ENCODE data around the gene ST7.

Gene ST7

GRCh38 chr7:117186218-117187010 lies 233.1 kb downstream of the ST7 start:
- no peak for DNase-seq (ENCODE audit: low read depth, low spot score)
- WGBS (ENCODE audit: insufficient coverage, insufficient read length), result no CpG with 5 or more reads among the region's 7 CpGs
- Histone ChIP-seq H3K27ac (ENCODE audit: low read length) (no peak overlapping the region), H3K27me3 (ENCODE audit: control insufficient read depth, insufficient read depth, low read length) (no peaks in the 10 kb centered on the region), H3K9me3 (ENCODE audit: control insufficient read depth, insufficient read depth, low read length) (no peaks in the 10 kb centered on the region), H3K4me3 (ENCODE audit: low read length) (no peak overlapping the region), H3K4me1 (ENCODE audit: control insufficient read depth, insufficient read depth, low read length) (no peaks in the 10 kb centered on the region), H3K36me3 (ENCODE audit: control insufficient read depth, insufficient read depth, low read length) (no peaks in the 10 kb centered on the region)

GRCh38 chr7:117188376-117188775 lies 235.1 kb downstream of the ST7 start:
- no peaks in the 10 kb centered on the region for H3K27me3 ChIP-seq (ENCODE audit: control insufficient read depth, insufficient read depth, low read length)
- H3K4me1 ChIP-seq (ENCODE audit: control insufficient read depth, insufficient read depth, low read length), result no peaks in the 10 kb centered on the region

GRCh38 chr7:117188949-117189592 lies 235.8 kb downstream of the ST7 start:
- no peak for DNase-seq (ENCODE audit: low read depth, low spot score)
- H3K27me3 ChIP-seq (ENCODE audit: control insufficient read depth, insufficient read depth, low read length), result no peaks in the 10 kb centered on the region
- no peak overlapping the region for H3K27ac ChIP-seq (ENCODE audit: low read length)
- no peaks in the 10 kb centered on the region for H3K36me3 ChIP-seq (ENCODE audit: control insufficient read depth, insufficient read depth, low read length)
- no peaks in the 10 kb centered on the region for H3K9me3 ChIP-seq (ENCODE audit: control insufficient read depth, insufficient read depth, low read length)
- H3K4me3 ChIP-seq (ENCODE audit: low read length), result no peak overlapping the region
- H3K4me1 ChIP-seq (ENCODE audit: control insufficient read depth, insufficient read depth, low read length), result no peaks in the 10 kb centered on the region
- no CpG with 5 or more reads among the region's 5 CpGs for WGBS (ENCODE audit: insufficient coverage, insufficient read length)

More at GRCh38 chr7:117188376-117188775, 235.1 kb downstream of the ST7 start:
- H3K4me3 ChIP-seq (ENCODE audit: low read length), result no peak overlapping the region
- no peaks in the 10 kb centered on the region for H3K9me3 ChIP-seq (ENCODE audit: control insufficient read depth, insufficient read depth, low read length)
- H3K27ac ChIP-seq (ENCODE audit: low read length), result no peak overlapping the region
- DNase-seq (ENCODE audit: low read depth, low spot score), result no peak
- no peaks in the 10 kb centered on the region for H3K36me3 ChIP-seq (ENCODE audit: control insufficient read depth, insufficient read depth, low read length)

GRCh38 chr7:117190104-117190503 lies 236.8 kb downstream of the ST7 start:
- WGBS (ENCODE audit: insufficient coverage, insufficient read length), result no CpG with 5 or more reads among the region's 8 CpGs
- Histone ChIP-seq H3K27ac (ENCODE audit: low read length) (no peak overlapping the region), H3K27me3 (ENCODE audit: control insufficient read depth, insufficient read depth, low read length) (no peaks in the 10 kb centered on the region), H3K4me1 (ENCODE audit: control insufficient read depth, insufficient read depth, low read length) (no peaks in the 10 kb centered on the region), H3K36me3 (ENCODE audit: control insufficient read depth, insufficient read depth, low read length) (no peaks in the 10 kb centered on the region), H3K9me3 (ENCODE audit: control insufficient read depth, insufficient read depth, low read length) (no peaks in the 10 kb centered on the region), H3K4me3 (ENCODE audit: low read length) (no peak overlapping the region)
- no peak for DNase-seq (ENCODE audit: low read depth, low spot score)

- Histone ChIP-seq H3K4me3 (ENCODE audit: low read length) (no peak overlapping the region), H3K27ac (ENCODE audit: low read length) (no peak overlapping the region), H3K36me3 (ENCODE audit: control insufficient read depth, insufficient read depth, low read length) (no peaks in the 10 kb centered on the region), H3K9me3 (ENCODE audit: control insufficient read depth, insufficient read depth, low read length) (no peaks in the 10 kb centered on the region), H3K27me3 (ENCODE audit: control insufficient read depth, insufficient read depth, low read length) (no peaks in the 10 kb centered on the region), H3K4me1 (ENCODE audit: control insufficient read depth, insufficient read depth, low read length) (no peaks in the 10 kb centered on the region)
- WGBS (ENCODE audit: insufficient coverage, insufficient read length), result no CpG with 5 or more reads among the region's 9 CpGs
- DNase-seq (ENCODE audit: low read depth, low spot score), result no peak
Measured at GRCh38 chr7:117190746-117191435, 237.6 kb downstream of the ST7 start.

GRCh38 chr7:117192108-117192507 lies 238.8 kb downstream of the ST7 start:
- H3K4me3 ChIP-seq (ENCODE audit: low read length), result no peak overlapping the region
- no peaks in the 10 kb centered on the region for H3K36me3 ChIP-seq (ENCODE audit: control insufficient read depth, insufficient read depth, low read length)
- H3K27ac ChIP-seq (ENCODE audit: low read length), result no peak overlapping the region
- H3K9me3 ChIP-seq (ENCODE audit: control insufficient read depth, insufficient read depth, low read length), result no peaks in the 10 kb centered on the region
- no peaks in the 10 kb centered on the region for H3K4me1 ChIP-seq (ENCODE audit: control insufficient read depth, insufficient read depth, low read length)
- WGBS (ENCODE audit: insufficient coverage, insufficient read length), result no CpG with 5 or more reads among the region's 1 CpG
- no peaks in the 10 kb centered on the region for H3K27me3 ChIP-seq (ENCODE audit: control insufficient read depth, insufficient read depth, low read length)
- DNase-seq (ENCODE audit: low read depth, low spot score), result no peak

GRCh38 chr7:117193564-117193963 lies 240.3 kb downstream of the ST7 start:
- WGBS (ENCODE audit: insufficient coverage, insufficient read length), result no CpG with 5 or more reads among the region's 2 CpGs
- H3K27ac ChIP-seq (ENCODE audit: low read length), result no peak overlapping the region
- no peaks in the 10 kb centered on the region for H3K27me3 ChIP-seq (ENCODE audit: control insufficient read depth, insufficient read depth, low read length)
- no peak overlapping the region for H3K4me3 ChIP-seq (ENCODE audit: low read length)
- no peak for DNase-seq (ENCODE audit: low read depth, low spot score)
- H3K9me3 ChIP-seq (ENCODE audit: control insufficient read depth, insufficient read depth, low read length), result no peaks in the 10 kb centered on the region
- H3K36me3 ChIP-seq (ENCODE audit: control insufficient read depth, insufficient read depth, low read length), result no peaks in the 10 kb centered on the region
- H3K4me1 ChIP-seq (ENCODE audit: control insufficient read depth, insufficient read depth, low read length), result no peaks in the 10 kb centered on the region

GRCh38 chr7:117194445-117194844 lies 241.1 kb downstream of the ST7 start:
- H3K4me3 ChIP-seq (ENCODE audit: low read length), result no peak overlapping the region
- no peaks in the 10 kb centered on the region for H3K36me3 ChIP-seq (ENCODE audit: control insufficient read depth, insufficient read depth, low read length)
- H3K9me3 ChIP-seq (ENCODE audit: control insufficient read depth, insufficient read depth, low read length), result no peaks in the 10 kb centered on the region
- no peak for DNase-seq (ENCODE audit: low read depth, low spot score)
- H3K27ac ChIP-seq (ENCODE audit: low read length), result no peak overlapping the region
- no peaks in the 10 kb centered on the region for H3K27me3 ChIP-seq (ENCODE audit: control insufficient read depth, insufficient read depth, low read length)
- no peaks in the 10 kb centered on the region for H3K4me1 ChIP-seq (ENCODE audit: control insufficient read depth, insufficient read depth, low read length)
- WGBS (ENCODE audit: insufficient coverage, insufficient read length), result no CpG with 5 or more reads among the region's 2 CpGs

GRCh38 chr7:117195361-117196029 lies 242.2 kb downstream of the ST7 start:
- no peak overlapping the region for H3K27ac ChIP-seq (ENCODE audit: low read length)
- H3K9me3 ChIP-seq (ENCODE audit: control insufficient read depth, insufficient read depth, low read length), result no peaks in the 10 kb centered on the region
- no CpG with 5 or more reads among the region's 4 CpGs for WGBS (ENCODE audit: insufficient coverage, insufficient read length)
- no peak overlapping the region for H3K4me3 ChIP-seq (ENCODE audit: low read length)
- H3K36me3 ChIP-seq (ENCODE audit: control insufficient read depth, insufficient read depth, low read length), result no peaks in the 10 kb centered on the region
- no peak for DNase-seq (ENCODE audit: low read depth, low spot score)
- no peaks in the 10 kb centered on the region for H3K27me3 ChIP-seq (ENCODE audit: control insufficient read depth, insufficient read depth, low read length)
- H3K4me1 ChIP-seq (ENCODE audit: control insufficient read depth, insufficient read depth, low read length), result peaks cover 1% of the 10 kb centered on the region; the same call in 1 of the 2 replicates

- no peak for DNase-seq (ENCODE audit: low read depth, low spot score)
- no CpG with 5 or more reads among the region's 2 CpGs for WGBS (ENCODE audit: insufficient coverage, insufficient read length)
- Histone ChIP-seq H3K4me1 (ENCODE audit: control insufficient read depth, insufficient read depth, low read length) (peaks cover 2% of the 10 kb centered on the region; the same call in 1 of the 2 replicates), H3K27ac (ENCODE audit: low read length) (no peak overlapping the region), H3K4me3 (ENCODE audit: low read length) (no peak overlapping the region), H3K27me3 (ENCODE audit: control insufficient read depth, insufficient read depth, low read length) (no peaks in the 10 kb centered on the region), H3K36me3 (ENCODE audit: control insufficient read depth, insufficient read depth, low read length) (no peaks in the 10 kb centered on the region), H3K9me3 (ENCODE audit: control insufficient read depth, insufficient read depth, low read length) (no peaks in the 10 kb centered on the region)
Measured at GRCh38 chr7:117200132-117200531, 246.8 kb downstream of the ST7 start.

All from iPS DF 6.9 (cell line).